HEK293T (cell line): ENCODE measurements around the gene EXOC1.
A peak's percentile ranks its signal among the peaks of the same experiment; 100 is the strongest.

ENCODE experiments used
- CTCF ChIA-PET: fragments of 350-600 bp; formaldehyde crosslinking; extraction: SDS; loops from one replicate; lab custom pipeline; 2021; ENCODE audit warnings: antibody characterized with exemption, inconsistent platforms; lab: Yijun Ruan, JAX
- POLR2A ChIA-PET: fragments of 350-600 bp; formaldehyde crosslinking; extraction: SDS; loops from one replicate; lab custom pipeline; 2020; ENCODE audit warnings: antibody characterized with exemption, inconsistent platforms; lab: Yijun Ruan, JAX
- DNase-seq: peaks from one replicate; pipeline ENCODE4 v3.0.0; 2012; ENCODE audit warnings: mixed read lengths; ENCODE audit errors: extremely low spot score
- ARNT ChIP-seq: fragments of 450-650 bp; IDR thresholded peaks from 2 replicates; pipeline ENCODE4 v1.6.1; 2017; ENCODE audit warnings: mild to moderate bottlenecking
- BHLHE40 ChIP-seq: fragments of 450-650 bp; IDR thresholded peaks from 2 replicates; pipeline ENCODE4 v1.6.1; 2016; ENCODE audit warnings: mild to moderate bottlenecking, moderate library complexity, borderline replicate concordance
- CTBP1 ChIP-seq: fragments of 450-650 bp; IDR thresholded peaks from 2 replicates; pipeline ENCODE4 v1.6.1; 2016; ENCODE audit warnings: borderline replicate concordance
- ELF4 ChIP-seq: fragments of 450-650 bp; IDR thresholded peaks from 2 replicates; pipeline ENCODE4 v1.6.1; 2017; ENCODE audit warnings: antibody characterized with exemption
- FOXA1 ChIP-seq: fragments of 450-650 bp; IDR thresholded peaks from 2 replicates; pipeline ENCODE4 v1.6.1; 2016; ENCODE audit warnings: mild to moderate bottlenecking
- FOXK2 ChIP-seq: fragments of 450-650 bp; IDR thresholded peaks from 2 replicates; pipeline ENCODE4 v1.6.1; 2016; ENCODE audit warnings: mild to moderate bottlenecking
- FOXM1 ChIP-seq: fragments of 450-650 bp; IDR thresholded peaks from 2 replicates; pipeline ENCODE4 v1.6.1; 2017; ENCODE audit warnings: mild to moderate bottlenecking, borderline replicate concordance
- HDGF ChIP-seq: fragments of 450-650 bp; IDR thresholded peaks from 2 replicates; pipeline ENCODE4 v1.6.1; 2017; ENCODE audit warnings: antibody characterized with exemption, borderline replicate concordance
- L3MBTL2 ChIP-seq: fragments of 450-650 bp; conservative IDR thresholded peaks from 2 replicates; pipeline ENCODE4 v1.6.1; 2016; ENCODE audit warnings: mild to moderate bottlenecking
- LEF1 ChIP-seq: fragments of 450-650 bp; IDR thresholded peaks from 2 replicates; pipeline ENCODE4 v1.6.1; 2017; ENCODE audit warnings: mild to moderate bottlenecking, borderline replicate concordance
- NFRKB ChIP-seq: fragments of 450-650 bp; IDR thresholded peaks from 2 replicates; pipeline ENCODE4 v1.6.1; 2016; ENCODE audit warnings: mild to moderate bottlenecking, moderate library complexity
- SP1 ChIP-seq: fragments of 450-650 bp; IDR thresholded peaks from 2 replicates; pipeline ENCODE4 v1.6.1; 2017
- SUZ12 ChIP-seq: fragments of 450-650 bp; IDR thresholded peaks from 2 replicates; pipeline ENCODE4 v1.6.1; 2016; ENCODE audit warnings: mild to moderate bottlenecking
- TARDBP ChIP-seq: fragments of 450-650 bp; IDR thresholded peaks from 2 replicates; pipeline ENCODE4 v1.6.1; 2016
- ZNF384 ChIP-seq: fragments of 450-650 bp; IDR thresholded peaks from 2 replicates; pipeline ENCODE4 v1.6.1; 2016
- TF ChIP-seq, protein P1 (sequence below): fragments of 450-650 bp; IDR thresholded peaks from 2 replicates; pipeline ENCODE4 v1.6.1; 2016

The EXOC1 gene

DNA sequence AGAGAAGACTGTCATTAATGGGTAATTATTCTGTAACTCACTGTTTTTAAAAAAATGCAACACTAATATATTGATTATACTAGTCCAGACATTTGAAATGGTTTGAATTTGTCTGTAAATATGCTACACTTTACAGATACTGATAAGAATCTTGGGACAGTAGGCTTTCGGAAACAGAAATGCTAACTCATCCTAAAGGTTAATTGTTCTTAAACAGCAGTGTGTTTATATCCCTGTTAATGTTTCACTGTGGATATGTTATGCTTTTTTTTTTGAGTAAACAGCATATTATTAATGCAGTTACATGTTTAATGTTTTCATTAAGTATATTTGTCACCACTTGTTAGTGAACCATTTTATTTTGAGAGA lies 31.4 kb downstream of the EXOC1 start:
- POLR2A ChIA-PET = no interaction called here
- TF ChIP-seq NFRKB (no peak), BHLHE40 (no peak), FOXK2 (no peak), ZNF384 (no peak), L3MBTL2 (no peak), HDGF (no peak), TARDBP (no peak), LEF1 (no peak), SP1 (no peak), FOXM1 (no peak), ARNT (no peak), CTBP1 (no peak), ELF4 (no peak), SUZ12 (no peak), FOXA1 (no peak)
- TF ChIP-seq, protein P1, sequence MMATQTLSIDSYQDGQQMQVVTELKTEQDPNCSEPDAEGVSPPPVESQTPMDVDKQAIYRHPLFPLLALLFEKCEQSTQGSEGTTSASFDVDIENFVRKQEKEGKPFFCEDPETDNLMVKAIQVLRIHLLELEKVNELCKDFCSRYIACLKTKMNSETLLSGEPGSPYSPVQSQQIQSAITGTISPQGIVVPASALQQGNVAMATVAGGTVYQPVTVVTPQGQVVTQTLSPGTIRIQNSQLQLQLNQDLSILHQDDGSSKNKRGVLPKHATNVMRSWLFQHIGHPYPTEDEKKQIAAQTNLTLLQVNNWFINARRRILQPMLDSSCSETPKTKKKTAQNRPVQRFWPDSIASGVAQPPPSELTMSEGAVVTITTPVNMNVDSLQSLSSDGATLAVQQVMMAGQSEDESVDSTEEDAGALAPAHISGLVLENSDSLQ = no peak
- CTCF ChIA-PET = no interaction called here
- no peak for DNase-seq

GRCh38 chr4:55887594-55887993 lies 34.1 kb downstream of the EXOC1 start:
- DNase-seq = peak; percentile 22
- CTCF ChIA-PET = interaction anchor here (0.6 kb wide), 1 partner anchor 13 kb away, joined by 3 read pairs; no protein-coding TSS in a partner anchor
- TF ChIP-seq SP1 (no peak), BHLHE40 (no peak), ZNF384 (no peak), HDGF (no peak), NFRKB (no peak), FOXK2 (no peak), FOXM1 (no peak), LEF1 (no peak), CTBP1 (no peak), ARNT (no peak), ELF4 (no peak), L3MBTL2 (no peak), SUZ12 (no peak)
- TF ChIP-seq, protein P1 = no peak
- POLR2A ChIA-PET = no interaction called here

DNA sequence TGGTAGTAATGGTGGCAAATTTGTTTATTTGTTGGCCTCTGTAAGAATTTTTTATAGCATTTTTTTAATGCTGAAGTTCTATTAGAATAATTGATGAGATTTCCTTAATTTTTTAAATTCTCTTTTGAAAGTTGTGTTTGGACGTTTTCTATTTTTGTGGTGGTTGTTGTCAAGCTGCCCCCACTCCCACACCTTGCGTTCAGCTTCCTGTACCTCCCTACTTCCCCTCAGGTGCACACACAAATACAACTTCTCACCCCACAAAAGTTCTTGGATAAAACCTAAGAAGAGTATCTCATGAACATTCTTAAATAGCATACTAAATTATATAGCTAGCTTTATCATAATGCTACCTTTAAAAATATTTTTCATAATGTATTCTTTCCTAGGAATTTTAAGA lies 38.7 kb downstream of the EXOC1 start:
- TF ChIP-seq LEF1 (no peak), CTBP1 (no peak), NFRKB (no peak), FOXK2 (no peak), L3MBTL2 (no peak), SUZ12 (no peak), FOXM1 (no peak), ARNT (no peak), ELF4 (no peak), FOXA1 (no peak), BHLHE40 (no peak), HDGF (no peak), ZNF384 (no peak), TARDBP (no peak)
- ChIA-PET POLR2A (no interaction called here), CTCF (no interaction called here)
- no peak for DNase-seq

DNA sequence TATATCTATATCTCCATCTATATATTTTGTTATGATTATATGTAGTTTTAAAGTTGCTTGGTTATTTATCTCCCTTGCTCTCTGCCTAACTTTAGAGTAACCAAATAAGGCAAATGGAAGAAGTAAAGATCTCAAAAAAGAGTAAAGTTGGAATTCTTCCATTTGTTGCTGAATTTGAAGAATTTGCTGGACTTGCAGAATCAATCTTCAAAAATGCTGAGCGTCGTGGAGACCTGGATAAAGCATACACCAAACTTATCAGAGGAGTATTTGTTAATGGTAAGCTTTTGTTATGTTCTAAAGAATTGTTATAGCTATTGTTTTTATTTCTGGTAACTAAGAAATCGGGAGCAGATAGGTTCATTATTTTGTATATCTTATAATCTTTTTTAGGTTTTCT lies 43.2 kb downstream of the EXOC1 start:
- ChIA-PET CTCF (no interaction called here), POLR2A (no interaction called here)
- no peak for DNase-seq
- TF ChIP-seq LEF1 (no peak), TARDBP (no peak), ELF4 (no peak), BHLHE40 (no peak), SP1 (no peak), FOXA1 (no peak), L3MBTL2 (no peak), FOXK2 (no peak), FOXM1 (no peak)

DNA sequence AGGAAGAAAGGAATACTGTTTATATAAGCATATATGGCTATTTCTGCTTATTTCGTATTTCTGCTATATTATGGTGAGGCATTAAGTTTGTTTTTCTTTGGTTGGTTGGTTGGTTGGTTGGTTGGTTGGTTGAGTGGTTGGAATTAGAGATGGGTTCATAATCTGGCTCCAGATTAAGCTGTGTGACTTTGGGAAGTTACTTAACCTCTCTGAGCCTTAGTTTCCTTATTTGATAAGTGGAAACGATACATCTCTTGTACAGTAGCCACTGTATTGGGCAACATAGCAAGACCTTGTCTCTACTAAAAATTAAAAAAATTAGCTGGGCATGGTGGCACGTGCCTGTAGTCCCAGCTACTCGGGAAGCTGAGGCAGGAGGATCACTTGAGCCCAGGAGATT lies 49.2 kb downstream of the EXOC1 start:
- POLR2A ChIA-PET = no interaction called here
- TF ChIP-seq SUZ12 (no peak), ARNT (no peak), FOXA1 (no peak), ZNF384 (no peak), L3MBTL2 (no peak), SP1 (no peak), TARDBP (no peak), HDGF (no peak), LEF1 (no peak), ELF4 (no peak), FOXM1 (no peak), CTBP1 (no peak), BHLHE40 (no peak), NFRKB (no peak), FOXK2 (no peak)
- TF ChIP-seq, protein P1 = no peak
- no peak for DNase-seq
- CTCF ChIA-PET = no interaction called here

DNA sequence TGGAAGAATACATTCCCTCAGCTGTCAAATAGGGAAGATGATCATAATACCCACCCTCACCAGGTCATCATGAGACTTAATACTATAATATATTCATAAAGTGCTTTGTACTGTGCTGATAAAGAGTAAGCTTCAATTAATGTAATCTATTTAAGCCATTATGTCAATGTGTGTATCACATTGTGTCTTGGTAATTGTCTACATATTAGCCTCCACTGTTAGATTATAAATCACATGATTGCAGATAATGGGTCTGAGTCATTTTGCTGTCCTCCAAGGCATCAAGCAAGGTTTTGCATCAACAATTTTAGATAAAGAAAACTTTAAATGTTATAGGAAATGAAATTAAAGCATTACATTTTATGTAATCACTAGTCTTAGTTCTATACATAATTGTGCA lies 50.1 kb downstream of the EXOC1 start:
- DNase-seq = no peak
- ChIA-PET CTCF (no interaction called here), POLR2A (no interaction called here)
- no peak for TF ChIP-seq ELF4
- TF ChIP-seq, protein P1 = no peak
